Bronchial epithelial cell (primary cell): ENCODE measurements around the gene PBRM1. TPM values are rescaled to one million over a fixed set of nuclear protein-coding genes. Genes with fewer than 3 reads are reported as not detected.

Experiments
- DNase-seq: peaks from one replicate; pipeline ENCODE4 v3.0.0-alpha.2; 2010; ENCODE audit warnings: low read depth
- FAIRE-seq: peaks from 2 replicates; lab custom pipeline; 2011; peaks lifted over from hg19 to GRCh38; lab: Jason Lieb, UNC
- H3K27me3 ChIP-seq: 2 replicates; pipeline ENCODE4 v1.5.1; 2011; ENCODE audit warnings: low read length; ENCODE audit not compliant: control insufficient read depth, insufficient read depth
- H3K36me3 ChIP-seq: 2 replicates; pipeline ENCODE4 v1.5.1; 2011; ENCODE audit warnings: low read length; ENCODE audit not compliant: control insufficient read depth, insufficient read depth
- H3K4me3 ChIP-seq: 2 replicates; pipeline ENCODE4 v1.5.1; 2011; ENCODE audit warnings: mild to moderate bottlenecking, low read depth, low read length, control low read depth
- CTCF ChIP-seq: IDR thresholded peaks from 2 replicates; pipeline ENCODE4 v1.5.1; 2011; ENCODE audit warnings: mild to moderate bottlenecking, moderate library complexity, low read length, control low read depth, inconsistent platforms; ENCODE audit not compliant: insufficient read depth, severe bottlenecking
- total RNA-seq: library from RNA; depleted of rRNA; stranded (reverse); fragments of >200 nt; gene quantifications from 2 replicates; pipeline ENCODE4 v1.2.1, GENCODE V29; 2014

Gene PBRM1
- total RNA-seq, 1 donor from 2014 or later, result 95.6 TPM

DNA sequence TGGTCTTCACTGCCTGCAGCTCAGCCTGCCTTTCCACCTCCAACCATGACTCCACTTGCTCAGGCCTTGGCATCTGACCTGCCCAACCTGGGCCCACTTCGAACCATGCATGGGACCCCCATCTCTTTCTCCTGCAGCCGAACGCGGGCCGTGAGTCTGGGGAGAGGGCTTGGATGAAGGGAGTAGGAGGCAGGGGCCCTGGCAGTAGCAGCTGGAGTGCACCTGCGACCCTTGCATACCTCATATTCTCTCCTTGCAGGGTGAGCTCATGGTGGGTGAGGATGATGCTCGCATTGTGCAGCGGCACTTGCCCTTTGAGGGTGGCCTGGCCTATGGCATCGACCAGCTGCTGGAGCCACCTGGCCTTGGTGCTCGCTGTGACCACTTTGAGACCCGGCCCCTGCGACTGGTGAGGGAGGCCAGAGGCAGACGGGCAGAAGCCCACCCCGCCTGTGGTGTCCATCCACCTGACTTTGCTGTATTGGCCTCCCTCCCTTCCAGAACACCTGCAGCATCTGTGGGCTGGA is 165.5 kb downstream of the PBRM1 start:
- no peak for TF ChIP-seq CTCF
- DNase-seq (no peak), FAIRE-seq (no peak)
- Histone ChIP-seq H3K4me3 (no peak overlapping the region), H3K36me3 (peaks cover 5% of the 10 kb centered on the region), H3K27me3 (peaks cover 3% of the 10 kb centered on the region)

DNA sequence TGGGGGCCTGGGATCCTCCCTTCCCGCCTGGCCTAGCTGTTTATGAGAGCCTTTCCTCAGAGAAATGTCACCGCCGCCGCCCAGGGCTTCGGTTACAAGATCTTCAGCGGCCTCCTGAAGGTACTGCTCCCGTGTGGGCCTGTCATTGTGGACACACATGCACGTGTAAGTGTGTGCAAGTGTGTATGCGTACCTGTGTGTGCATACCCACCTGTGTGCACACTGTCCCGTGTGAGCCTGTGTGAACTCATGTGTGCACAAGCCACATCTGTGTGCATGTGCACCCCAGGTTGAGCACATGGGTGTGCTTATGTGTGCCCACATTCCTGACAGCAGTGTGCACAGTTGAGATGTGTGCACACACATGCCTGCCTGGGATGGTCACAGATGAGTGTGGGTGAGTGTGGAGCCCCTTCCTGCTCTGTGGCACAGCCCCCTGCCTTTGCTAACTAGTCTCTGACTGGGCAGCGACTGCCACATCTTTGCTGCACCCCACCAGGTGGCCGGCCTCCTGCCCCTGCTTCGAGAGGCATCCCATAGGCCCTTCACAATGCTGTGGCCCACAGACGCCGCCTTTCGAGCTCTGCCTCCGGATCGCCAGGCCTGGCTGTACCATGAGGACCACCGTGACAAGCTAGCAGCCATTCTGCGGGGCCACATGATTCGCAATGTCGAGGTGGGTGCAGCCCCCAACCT is 166.1 kb downstream of the PBRM1 start:
- FAIRE-seq (peak; percentile 85), DNase-seq (no peak)
- Histone ChIP-seq H3K4me3 (no peak overlapping the region), H3K36me3 (peaks cover 5% of the 10 kb centered on the region), H3K27me3 (peaks cover 3% of the 10 kb centered on the region)
- TF ChIP-seq CTCF, result no peak

- H3K36me3 ChIP-seq, result peaks cover 2% of the 10 kb centered on the region
- DNase-seq (no peak), FAIRE-seq (no peak)
- peaks cover 3% of the 10 kb centered on the region for H3K27me3 ChIP-seq
- peak overlapping the region; percentile 22 for H3K4me3 ChIP-seq
- no peak for TF ChIP-seq CTCF
These were observed 166.8 kb downstream of the PBRM1 start for GRCh38 chr3:52518723-52519444.

- H3K4me3 ChIP-seq, result no peak overlapping the region
These were observed 167.7 kb downstream of the PBRM1 start for GRCh38 chr3:52517796-52518722.

More at GRCh38 chr3:52517796-52518722, 167.7 kb downstream of the PBRM1 start:
- TF ChIP-seq CTCF, result no peak
- no peak for FAIRE-seq
- DNase-seq, result no peak
- Histone ChIP-seq H3K27me3 (peaks cover 3% of the 10 kb centered on the region), H3K36me3 (no peaks in the 10 kb centered on the region)
